ENCODE measurements around the gene PRG2.

GRCh38 chr11:57392066-57392762, 1.8 kb upstream of the PRG2 start:
- TF ChIP-seq ESRRG (CRISPR knock-in tag; IDR thresholded peaks at IDR 0.05) (no peak), GLIS3 (CRISPR knock-in tag; IDR thresholded peaks at IDR 0.05) (no peak), RARB (CRISPR knock-in tag; IDR thresholded peaks at IDR 0.05) (no peak), PPARA (CRISPR knock-in tag; IDR thresholded peaks at IDR 0.05; ENCODE audit: borderline replicate concordance) (no peak), BACH2 (CRISPR knock-in tag; IDR thresholded peaks at IDR 0.05; ENCODE audit: borderline replicate concordance) (no peak), TOX (CRISPR knock-in tag; IDR thresholded peaks at IDR 0.05; ENCODE audit: borderline replicate concordance) (no peak), ARNTL (CRISPR knock-in tag; IDR thresholded peaks at IDR 0.05; ENCODE audit: borderline replicate concordance, low read depth) (no peak), ZNF70 (CRISPR knock-in tag; IDR thresholded peaks at IDR 0.05) (no peak), ZNF565 (CRISPR knock-in tag; conservative IDR thresholded peaks at IDR 0.05; ENCODE audit: low read depth) (no peak)
- TF ChIP-seq, protein P1, sequence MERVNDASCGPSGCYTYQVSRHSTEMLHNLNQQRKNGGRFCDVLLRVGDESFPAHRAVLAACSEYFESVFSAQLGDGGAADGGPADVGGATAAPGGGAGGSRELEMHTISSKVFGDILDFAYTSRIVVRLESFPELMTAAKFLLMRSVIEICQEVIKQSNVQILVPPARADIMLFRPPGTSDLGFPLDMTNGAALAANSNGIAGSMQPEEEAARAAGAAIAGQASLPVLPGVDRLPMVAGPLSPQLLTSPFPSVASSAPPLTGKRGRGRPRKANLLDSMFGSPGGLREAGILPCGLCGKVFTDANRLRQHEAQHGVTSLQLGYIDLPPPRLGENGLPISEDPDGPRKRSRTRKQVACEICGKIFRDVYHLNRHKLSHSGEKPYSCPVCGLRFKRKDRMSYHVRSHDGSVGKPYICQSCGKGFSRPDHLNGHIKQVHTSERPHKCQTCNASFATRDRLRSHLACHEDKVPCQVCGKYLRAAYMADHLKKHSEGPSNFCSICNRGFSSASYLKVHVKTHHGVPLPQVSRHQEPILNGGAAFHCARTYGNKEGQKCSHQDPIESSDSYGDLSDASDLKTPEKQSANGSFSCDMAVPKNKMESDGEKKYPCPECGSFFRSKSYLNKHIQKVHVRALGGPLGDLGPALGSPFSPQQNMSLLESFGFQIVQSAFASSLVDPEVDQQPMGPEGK (CRISPR knock-in tag; IDR thresholded peaks at IDR 0.05; ENCODE audit: borderline replicate concordance): no peak
